Measurements from ENCODE around the gene HOXB4.

The HOXB4 gene

GRCh38 chr17:48526608-48527546 lies 51.3 kb downstream of the HOXB4 start:
- DNase-seq = no peak

Measured in DMS79 treated with DMSO at 0.1 percent for 48 hours (cell line).